Measurements from ENCODE around the gene LRMDA.

Gene LRMDA

GRCh38 chr10:75616076-75616475 is 184.7 kb downstream of the LRMDA start:
- Histone ChIP-seq H3K9ac (no peak overlapping the region), H3K4me2 (no peak overlapping the region), H3K27ac (no peak overlapping the region), H3K4me1 (ENCODE audit: low read depth, poor library complexity, severe bottlenecking) (no peaks in the 10 kb centered on the region), H3K36me3 (ENCODE audit: insufficient read depth) (no peaks in the 10 kb centered on the region), H2AFZ (ENCODE audit: low read depth) (no peak overlapping the region), H3K79me2 (ENCODE audit: insufficient read depth, low read depth) (no peaks in the 10 kb centered on the region), H4K20me1 (ENCODE audit: insufficient read depth) (no peaks in the 10 kb centered on the region), H3K27me3 (ENCODE audit: insufficient read depth, low read depth) (no peaks in the 10 kb centered on the region), H3K4me3 (IDR thresholded peaks at IDR 0.05; ENCODE audit: insufficient read depth, low read depth, low read length) (no peak overlapping the region)
- TF ChIP-seq, protein P1, sequence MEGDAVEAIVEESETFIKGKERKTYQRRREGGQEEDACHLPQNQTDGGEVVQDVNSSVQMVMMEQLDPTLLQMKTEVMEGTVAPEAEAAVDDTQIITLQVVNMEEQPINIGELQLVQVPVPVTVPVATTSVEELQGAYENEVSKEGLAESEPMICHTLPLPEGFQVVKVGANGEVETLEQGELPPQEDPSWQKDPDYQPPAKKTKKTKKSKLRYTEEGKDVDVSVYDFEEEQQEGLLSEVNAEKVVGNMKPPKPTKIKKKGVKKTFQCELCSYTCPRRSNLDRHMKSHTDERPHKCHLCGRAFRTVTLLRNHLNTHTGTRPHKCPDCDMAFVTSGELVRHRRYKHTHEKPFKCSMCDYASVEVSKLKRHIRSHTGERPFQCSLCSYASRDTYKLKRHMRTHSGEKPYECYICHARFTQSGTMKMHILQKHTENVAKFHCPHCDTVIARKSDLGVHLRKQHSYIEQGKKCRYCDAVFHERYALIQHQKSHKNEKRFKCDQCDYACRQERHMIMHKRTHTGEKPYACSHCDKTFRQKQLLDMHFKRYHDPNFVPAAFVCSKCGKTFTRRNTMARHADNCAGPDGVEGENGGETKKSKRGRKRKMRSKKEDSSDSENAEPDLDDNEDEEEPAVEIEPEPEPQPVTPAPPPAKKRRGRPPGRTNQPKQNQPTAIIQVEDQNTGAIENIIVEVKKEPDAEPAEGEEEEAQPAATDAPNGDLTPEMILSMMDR (conservative IDR thresholded peaks at IDR 0.05; ENCODE audit: low read depth, low read length) = no peak

DNA sequence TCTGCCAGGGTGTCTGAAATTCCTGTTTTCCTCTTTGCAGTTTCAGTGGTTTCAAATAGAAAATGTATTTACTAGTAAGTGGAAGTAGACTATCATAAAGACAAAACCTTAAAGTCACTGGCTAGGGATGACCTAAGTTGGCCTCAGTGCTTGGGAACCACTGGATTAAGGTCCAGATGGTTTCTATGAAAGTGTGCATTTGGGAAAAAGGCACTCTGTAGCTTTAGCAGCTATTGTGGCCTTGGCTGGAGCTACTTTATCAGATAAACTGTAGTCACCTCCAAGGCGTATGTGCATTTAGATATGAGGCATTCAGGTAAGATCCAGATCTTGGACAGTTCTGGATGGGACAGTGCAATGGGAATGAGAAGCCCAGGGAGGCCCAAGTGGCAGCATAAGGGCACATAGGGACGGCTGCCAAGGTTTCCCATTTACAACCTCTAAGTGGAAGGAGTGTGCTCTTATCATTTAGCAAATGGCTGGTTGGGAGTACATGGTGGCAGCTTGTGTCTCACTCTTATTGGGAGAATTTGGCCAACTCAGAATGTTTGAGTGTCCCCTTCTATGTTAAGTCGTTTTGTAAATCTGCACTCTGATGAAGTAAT is 185.6 kb downstream of the LRMDA start:
- Histone ChIP-seq H3K4me1 (ENCODE audit: low read depth, poor library complexity, severe bottlenecking) (no peaks in the 10 kb centered on the region), H3K4me2 (no peak overlapping the region)

GRCh38 chr10:75617485-75618155 is 186.2 kb downstream of the LRMDA start:
- TF ChIP-seq, protein P1 (conservative IDR thresholded peaks at IDR 0.05; ENCODE audit: low read depth, low read length) = no peak
- Histone ChIP-seq H3K36me3 (ENCODE audit: insufficient read depth) (no peaks in the 10 kb centered on the region), H2AFZ (ENCODE audit: low read depth) (no peak overlapping the region), H3K4me3 (IDR thresholded peaks at IDR 0.05; ENCODE audit: insufficient read depth, low read depth, low read length) (no peak overlapping the region), H3K27ac (no peak overlapping the region), H4K20me1 (ENCODE audit: insufficient read depth) (no peaks in the 10 kb centered on the region), H3K9ac (no peak overlapping the region), H3K27me3 (ENCODE audit: insufficient read depth, low read depth) (no peaks in the 10 kb centered on the region), H3K79me2 (ENCODE audit: insufficient read depth, low read depth) (no peaks in the 10 kb centered on the region), H3K4me1 (ENCODE audit: low read depth, poor library complexity, severe bottlenecking) (no peaks in the 10 kb centered on the region), H3K4me2 (no peak overlapping the region)

More for the DNA sequence above, 185.6 kb downstream of the LRMDA start:
- Histone ChIP-seq H3K27ac (no peak overlapping the region), H3K79me2 (ENCODE audit: insufficient read depth, low read depth) (no peaks in the 10 kb centered on the region), H3K27me3 (ENCODE audit: insufficient read depth, low read depth) (no peaks in the 10 kb centered on the region), H3K9ac (no peak overlapping the region), H4K20me1 (ENCODE audit: insufficient read depth) (no peaks in the 10 kb centered on the region), H3K4me3 (IDR thresholded peaks at IDR 0.05; ENCODE audit: insufficient read depth, low read depth, low read length) (no peak overlapping the region), H2AFZ (ENCODE audit: low read depth) (no peak overlapping the region), H3K36me3 (ENCODE audit: insufficient read depth) (no peaks in the 10 kb centered on the region)
- TF ChIP-seq, protein P1 (conservative IDR thresholded peaks at IDR 0.05; ENCODE audit: low read depth, low read length) = no peak

DNA sequence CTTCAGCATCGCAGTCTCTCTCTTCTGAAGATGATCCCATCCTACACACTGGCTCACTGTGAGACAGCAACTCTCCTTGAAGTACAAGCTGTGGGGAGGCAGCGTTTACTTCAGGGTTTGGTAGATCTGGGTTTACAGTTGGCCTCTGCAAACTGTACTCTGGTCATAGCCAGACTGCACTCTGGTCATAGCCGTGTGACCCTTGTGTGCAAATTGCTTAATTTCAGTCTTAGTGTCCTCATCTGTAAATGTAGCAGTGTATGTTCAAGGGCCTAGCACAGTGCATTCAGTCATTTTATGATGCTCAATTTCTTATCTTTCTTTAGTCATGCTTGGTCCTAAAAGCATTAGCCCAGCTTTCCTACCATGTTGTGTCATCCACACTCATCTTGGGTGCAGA is 188.2 kb downstream of the LRMDA start:
- Histone ChIP-seq H2AFZ (ENCODE audit: low read depth) (no peak overlapping the region), H3K4me3 (IDR thresholded peaks at IDR 0.05; ENCODE audit: insufficient read depth, low read depth, low read length) (no peak overlapping the region), H3K27me3 (ENCODE audit: insufficient read depth, low read depth) (no peaks in the 10 kb centered on the region), H3K36me3 (ENCODE audit: insufficient read depth) (no peaks in the 10 kb centered on the region), H4K20me1 (ENCODE audit: insufficient read depth) (no peaks in the 10 kb centered on the region), H3K79me2 (ENCODE audit: insufficient read depth, low read depth) (no peaks in the 10 kb centered on the region), H3K4me2 (no peak overlapping the region), H3K27ac (no peak overlapping the region), H3K4me1 (ENCODE audit: low read depth, poor library complexity, severe bottlenecking) (no peaks in the 10 kb centered on the region), H3K9ac (no peak overlapping the region)
- TF ChIP-seq, protein P1 (conservative IDR thresholded peaks at IDR 0.05; ENCODE audit: low read depth, low read length) = no peak
